Activated naive CD8-positive, alpha-beta T cell treated with anti-CD3 and anti-CD28 coated beads, Interleukin-2, amount 10 ng/mL, durations not matched to agents 7 days and 5 days (primary cell): ENCODE data around the gene PARL. TPM values are rescaled to one million over a fixed set of nuclear protein-coding genes. Genes with fewer than 3 reads are reported as not detected.
"Not testable (repeated sequence)": the region's sequence is repeated elsewhere in the genome, so short reads cannot be mapped to it uniquely, and the experiment has no call there.

Experiments
- ATAC-seq: fragments of 150-1000 bp; cut with Tn5 transposase; one replicate; pipeline ENCODE4 v1.10.0; 2021; ENCODE audit warnings: low read depth, moderate library complexity
- POLR2A ChIA-PET: fragments of 350-600 bp; sonication (Branson Sonifier 250); formaldehyde crosslinking; loops from one replicate; lab custom pipeline; 2021; ENCODE audit warnings: antibody characterized with exemption; lab: Charles Lee
- DNase-seq: peaks from one replicate; pipeline ENCODE4 v3.0.0; 2021
- H3K27ac Mint-ChIP-seq: one replicate; pipeline ENCODE4 v1.8.0; 2022; ENCODE audit warnings: mild to moderate bottlenecking, mixed read lengths
- H3K27me3 Mint-ChIP-seq: one replicate; pipeline ENCODE4 v1.8.0; 2022; ENCODE audit warnings: mild to moderate bottlenecking, moderate library complexity, mixed read lengths
- H3K36me3 Mint-ChIP-seq: one replicate; pipeline ENCODE4 v1.8.0; 2021; ENCODE audit warnings: mild to moderate bottlenecking, mixed read lengths
- H3K4me1 Mint-ChIP-seq: one replicate; pipeline ENCODE4 v1.8.0; 2021; ENCODE audit warnings: mixed read lengths
- H3K4me3 Mint-ChIP-seq: one replicate; pipeline ENCODE4 v1.8.0; 2022; ENCODE audit warnings: mild to moderate bottlenecking, moderate library complexity, mixed read lengths
- H3K9me3 Mint-ChIP-seq: one replicate; pipeline ENCODE4 v1.8.0; 2021; ENCODE audit warnings: mixed read lengths
- microRNA-seq: library from miRNA; unstranded; fragments of <30 nt; microRNA quantifications from one replicate; pipeline ENCODE4 v1.2.0, GENCODE V29; 2022
- total RNA-seq, 2 experiments: library from RNA; stranded (reverse); gene quantifications; one replicate each; pipeline ENCODE4 v1.2.3, GENCODE V29; 2021

PARL gene
- total RNA-seq, 2 experiments from 2014 or later, result 37.4 to 45.5 TPM

GRCh38 chr3:183797996-183798395 lies 86.7 kb downstream of the PARL start:
- H3K36me3 Mint-ChIP-seq, result peaks cover 34% of the 10 kb centered on the region
- ATAC-seq, result no peak
- no peak for DNase-seq
- POLR2A ChIA-PET, result no interaction called here
- no peaks in the 10 kb centered on the region for H3K27me3 Mint-ChIP-seq
- no peaks in the 10 kb centered on the region for H3K4me1 Mint-ChIP-seq
- no peak overlapping the region for H3K4me3 Mint-ChIP-seq
- no peak overlapping the region for H3K27ac Mint-ChIP-seq
- no peaks in the 10 kb centered on the region for H3K9me3 Mint-ChIP-seq

- Mint-ChIP-seq H3K36me3 (peaks cover 32% of the 10 kb centered on the region), H3K4me1 (peaks cover 2% of the 10 kb centered on the region), H3K27me3 (no peaks in the 10 kb centered on the region), H3K27ac (no peak overlapping the region), H3K4me3 (no peak overlapping the region), H3K9me3 (no peaks in the 10 kb centered on the region)
- no peak for DNase-seq
- no peak for ATAC-seq
- POLR2A ChIA-PET, result no interaction called here
Measured at GRCh38 chr3:183796372-183796771, 88.3 kb downstream of the PARL start.

GRCh38 chr3:183794452-183794851 lies 90.2 kb downstream of the PARL start:
- Mint-ChIP-seq H3K4me3 (no peak overlapping the region), H3K9me3 (no peaks in the 10 kb centered on the region), H3K4me1 (peaks cover 6% of the 10 kb centered on the region), H3K36me3 (peaks cover 34% of the 10 kb centered on the region), H3K27me3 (no peaks in the 10 kb centered on the region), H3K27ac (no peak overlapping the region)
- DNase-seq (no peak), ATAC-seq (no peak)
- POLR2A ChIA-PET, result no interaction called here

GRCh38 chr3:183792976-183793375 lies 91.7 kb downstream of the PARL start:
- ATAC-seq, result no peak
- Mint-ChIP-seq H3K4me3 (no peak overlapping the region), H3K4me1 (peaks cover 6% of the 10 kb centered on the region), H3K9me3 (no peaks in the 10 kb centered on the region), H3K36me3 (peaks cover 34% of the 10 kb centered on the region), H3K27me3 (no peaks in the 10 kb centered on the region), H3K27ac (no peak overlapping the region)
- POLR2A ChIA-PET, result no interaction called here
- DNase-seq, result no peak

GRCh38 chr3:183790700-183791099 lies 94.0 kb downstream of the PARL start:
- Mint-ChIP-seq H3K4me1 (peaks cover 6% of the 10 kb centered on the region), H3K27me3 (no peaks in the 10 kb centered on the region), H3K4me3 (no peak overlapping the region), H3K9me3 (no peaks in the 10 kb centered on the region), H3K27ac (no peak overlapping the region), H3K36me3 (peaks cover 32% of the 10 kb centered on the region)
- DNase-seq (no peak), ATAC-seq (no peak)
- POLR2A ChIA-PET, result no interaction called here

- no peak for ATAC-seq
- H3K36me3 Mint-ChIP-seq, result peaks cover 32% of the 10 kb centered on the region
- H3K27ac Mint-ChIP-seq, result peak overlapping the region; percentile 41
- H3K27me3 Mint-ChIP-seq, result no peaks in the 10 kb centered on the region
- no peak overlapping the region for H3K4me3 Mint-ChIP-seq
- POLR2A ChIA-PET, result interaction anchor here (0.7 kb wide), 1 partner anchor 23 kb away, joined by 3 read pairs; no protein-coding TSS in a partner anchor
- DNase-seq, result no peak
- H3K9me3 Mint-ChIP-seq, result no peaks in the 10 kb centered on the region
- peaks cover 6% of the 10 kb centered on the region for H3K4me1 Mint-ChIP-seq
Measured at GRCh38 chr3:183789826-183790225, 94.9 kb downstream of the PARL start.

GRCh38 chr3:183784503-183784902 lies 100.2 kb downstream of the PARL start:
- peaks cover 36% of the 10 kb centered on the region for H3K36me3 Mint-ChIP-seq
- ATAC-seq, H3K27me3 Mint-ChIP-seq, H3K4me3 Mint-ChIP-seq, POLR2A ChIA-PET, H3K27ac Mint-ChIP-seq, H3K9me3 Mint-ChIP-seq, H3K4me1 Mint-ChIP-seq, DNase-seq: not testable (repeated sequence)

- H3K27me3 Mint-ChIP-seq, result no peaks in the 10 kb centered on the region
- peaks cover 39% of the 10 kb centered on the region for H3K36me3 Mint-ChIP-seq
- no peak overlapping the region for H3K4me3 Mint-ChIP-seq
- H3K4me1 Mint-ChIP-seq, result no peaks in the 10 kb centered on the region
- DNase-seq, result no peak
- no peaks in the 10 kb centered on the region for H3K9me3 Mint-ChIP-seq
- ATAC-seq, result no peak
- POLR2A ChIA-PET, result no interaction called here
- H3K27ac Mint-ChIP-seq, result no peak overlapping the region
Measured at GRCh38 chr3:183782576-183783276, 102.0 kb downstream of the PARL start.

- Mint-ChIP-seq H3K36me3 (peaks cover 36% of the 10 kb centered on the region), H3K27me3 (no peaks in the 10 kb centered on the region), H3K4me1 (no peaks in the 10 kb centered on the region), H3K27ac (no peak overlapping the region), H3K9me3 (no peaks in the 10 kb centered on the region), H3K4me3 (no peak overlapping the region)
- POLR2A ChIA-PET, result no interaction called here
- no peak for DNase-seq
- no peak for ATAC-seq
Measured at GRCh38 chr3:183781246-183781645, 103.4 kb downstream of the PARL start.

- H3K27ac Mint-ChIP-seq, result no peak overlapping the region
- no peak for ATAC-seq
- POLR2A ChIA-PET, result no interaction called here
- H3K9me3 Mint-ChIP-seq, result no peaks in the 10 kb centered on the region
- no peak overlapping the region for H3K4me3 Mint-ChIP-seq
- no peaks in the 10 kb centered on the region for H3K27me3 Mint-ChIP-seq
- no peak for DNase-seq
- H3K36me3 Mint-ChIP-seq, result peaks cover 39% of the 10 kb centered on the region
- H3K4me1 Mint-ChIP-seq, result no peaks in the 10 kb centered on the region
Measured at GRCh38 chr3:183779896-183780465, 104.7 kb downstream of the PARL start.

Small RNA genes within 50 kb of the gene (microRNA-seq; reads per million reads assigned to microRNA genes)
- not detected for gene MIR4448

Other genes starting within 250 kb of the PARL start
- 10 to 100 TPM; 37.0 to 45.4 TPM for gene KLHL24, start 249.3 kb downstream of the PARL start, total RNA-seq
- gene YEATS2, start 187.1 kb downstream of the PARL start, total RNA-seq, result 10 to 100 TPM; 49.7 to 52.7 TPM
- 1 to 10 TPM; 1.6 to 2.7 TPM for gene MAP6D1, start 59.3 kb downstream of the PARL start, total RNA-seq
- 10 to 100 TPM; 25.1 to 25.6 TPM for gene ABCC5, start 133.0 kb upstream of the PARL start, total RNA-seq
- not detected for gene HTR3D, start 146.9 kb upstream of the PARL start, total RNA-seq
- not detected for gene HTR3C, start 168.2 kb upstream of the PARL start, total RNA-seq
- not detected for gene HTR3E, start 212.2 kb upstream of the PARL start, total RNA-seq